Colonic mucosa (tissue), 4 donors: ENCODE results near the gene MEX3C. TPM values are rescaled to one million over a fixed set of nuclear protein-coding genes. Genes with fewer than 3 reads are reported as not detected.

Source experiments
- DNase-seq: peaks from one replicate; pipeline ENCODE4 v3.0.0-alpha.2; 2020
- H3K27ac ChIP-seq: fragments of 200-600 bp; one replicate; pipeline ENCODE4 v1.8.0; 2021
- H3K27me3 ChIP-seq: fragments of 200-600 bp; one replicate; pipeline ENCODE4 v1.8.0; 2021
- H3K36me3 ChIP-seq: fragments of 200-600 bp; one replicate; pipeline ENCODE4 v1.8.0; 2021
- H3K4me1 ChIP-seq: fragments of 200-600 bp; one replicate; pipeline ENCODE4 v1.8.0; 2021; ENCODE audit warnings: mild to moderate bottlenecking
- H3K4me3 ChIP-seq: fragments of 200-600 bp; one replicate; pipeline ENCODE4 v1.8.0; 2021
- H3K9ac ChIP-seq, 2 donors: one replicate each; pipeline ENCODE4 v1.7.0; 2013; ENCODE audit warnings: control low read depth in 2 of 2, low read depth in 2 of 2, low read length in 2 of 2
- H3K9me3 ChIP-seq: fragments of 200-600 bp; one replicate; pipeline ENCODE4 v1.8.0; 2021
- intact Hi-C: fragments of 100-400 bp; cut with DNase I; formaldehyde crosslinking; loops from one replicate; pipeline ENCODE4 v1.14.1; 2022
- total RNA-seq, 2 donors: library from RNA; stranded (reverse); fragmentation: NEBNext Ultra II Directional in 1 of 2; extraction: Animal tissue kit (Norgen Biotek cat#: 25700) in 1 of 2; gene quantifications; one replicate each; pipeline ENCODE4 v1.2.1, GENCODE V29; 2021
- TF ChIP-seq, protein P1 (sequence below): fragments of 200-600 bp; IDR thresholded peaks from one replicate; pipeline ENCODE4 v1.8.0; 2022; ENCODE audit warnings: antibody characterized with exemption, mild to moderate bottlenecking
- donor health status: healthy.
- donor health status: DM: no; HTN: no; CAD: no.
- donor health status: DM: no; HTN: no; CAD: no.

The MEX3C gene
- total RNA-seq, 2 donors from 2014 or later: 21.3 to 36.7 TPM

DNA sequence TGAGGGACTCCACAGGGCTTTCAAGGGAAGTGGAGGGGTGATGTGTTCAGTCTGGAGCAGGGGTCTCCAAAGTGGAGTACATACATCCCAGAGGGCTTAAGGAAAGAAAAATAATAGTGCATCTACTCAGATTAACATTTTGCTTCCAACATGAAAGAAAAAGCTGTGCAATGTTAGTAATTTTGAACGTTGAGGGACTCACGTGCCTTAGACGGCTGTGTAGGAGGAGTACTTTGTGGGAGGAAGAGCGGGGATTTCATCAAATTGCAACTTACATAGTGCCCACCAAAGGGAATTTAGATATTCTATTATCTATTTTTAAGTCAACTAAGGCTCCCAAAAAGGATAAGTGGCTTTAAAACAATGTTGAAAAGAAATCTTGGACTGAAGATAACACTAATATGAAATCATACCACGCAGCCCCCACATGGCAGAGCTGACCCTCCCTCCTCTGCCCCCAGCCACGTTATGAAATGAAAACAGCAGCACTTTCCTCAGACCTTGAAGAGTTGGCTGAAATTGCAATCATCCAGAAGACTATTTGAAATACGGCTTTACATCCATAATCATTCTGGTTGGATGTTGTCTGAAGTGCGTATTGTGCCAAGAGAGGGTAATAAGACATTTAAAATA lies 42.9 kb downstream of the MEX3C start:
- Histone ChIP-seq H3K27me3 (no peaks in the 10 kb centered on the region), H3K27ac (no peak overlapping the region), H3K4me3 (no peak overlapping the region), H3K9me3 (no peaks in the 10 kb centered on the region), H3K9ac (no peak overlapping the region), H3K36me3 (no peaks in the 10 kb centered on the region), H3K4me1 (no peaks in the 10 kb centered on the region)
- intact Hi-C loops: no loop called here
- TF ChIP-seq, protein P1, sequence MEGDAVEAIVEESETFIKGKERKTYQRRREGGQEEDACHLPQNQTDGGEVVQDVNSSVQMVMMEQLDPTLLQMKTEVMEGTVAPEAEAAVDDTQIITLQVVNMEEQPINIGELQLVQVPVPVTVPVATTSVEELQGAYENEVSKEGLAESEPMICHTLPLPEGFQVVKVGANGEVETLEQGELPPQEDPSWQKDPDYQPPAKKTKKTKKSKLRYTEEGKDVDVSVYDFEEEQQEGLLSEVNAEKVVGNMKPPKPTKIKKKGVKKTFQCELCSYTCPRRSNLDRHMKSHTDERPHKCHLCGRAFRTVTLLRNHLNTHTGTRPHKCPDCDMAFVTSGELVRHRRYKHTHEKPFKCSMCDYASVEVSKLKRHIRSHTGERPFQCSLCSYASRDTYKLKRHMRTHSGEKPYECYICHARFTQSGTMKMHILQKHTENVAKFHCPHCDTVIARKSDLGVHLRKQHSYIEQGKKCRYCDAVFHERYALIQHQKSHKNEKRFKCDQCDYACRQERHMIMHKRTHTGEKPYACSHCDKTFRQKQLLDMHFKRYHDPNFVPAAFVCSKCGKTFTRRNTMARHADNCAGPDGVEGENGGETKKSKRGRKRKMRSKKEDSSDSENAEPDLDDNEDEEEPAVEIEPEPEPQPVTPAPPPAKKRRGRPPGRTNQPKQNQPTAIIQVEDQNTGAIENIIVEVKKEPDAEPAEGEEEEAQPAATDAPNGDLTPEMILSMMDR: no peak
- DNase-seq: no peak

DNA sequence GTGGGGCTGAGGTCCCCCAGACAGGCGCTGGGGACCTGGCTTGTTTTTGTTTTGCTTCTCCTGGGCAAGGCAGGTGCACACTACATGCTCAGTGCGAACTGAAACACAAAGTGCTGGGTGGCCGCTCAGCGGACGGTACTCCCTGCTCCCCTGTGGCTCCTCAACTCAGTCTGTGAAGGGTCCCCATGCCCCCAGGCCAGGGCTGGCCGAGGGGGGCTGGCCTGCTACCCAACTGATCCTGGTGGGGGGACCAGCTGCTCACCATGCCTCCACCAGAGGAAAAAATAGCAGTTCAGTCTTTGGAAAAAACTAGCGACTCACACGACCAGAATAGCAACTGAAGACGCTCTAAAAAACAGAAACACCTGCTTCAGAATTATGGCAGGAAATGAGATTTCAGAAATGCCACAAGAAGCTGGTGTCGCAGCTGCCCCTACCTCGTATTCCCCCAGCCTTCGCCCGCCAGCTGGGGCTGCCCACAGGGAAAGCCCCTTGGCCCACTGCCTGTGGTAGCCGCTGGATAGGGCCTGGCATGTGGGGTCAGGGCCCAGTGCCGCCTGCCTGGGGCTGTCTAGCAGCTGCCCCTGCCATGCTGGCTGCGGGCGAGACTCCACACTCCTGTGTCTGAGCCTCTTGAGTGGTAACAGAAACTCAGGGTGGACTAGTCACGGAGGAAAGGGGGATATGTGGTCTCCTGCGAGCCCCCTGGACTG lies 43.7 kb downstream of the MEX3C start:
- H3K27ac ChIP-seq: no peak overlapping the region
- intact Hi-C loops: no loop called here
- H3K4me3 ChIP-seq: no peak overlapping the region

DNA sequence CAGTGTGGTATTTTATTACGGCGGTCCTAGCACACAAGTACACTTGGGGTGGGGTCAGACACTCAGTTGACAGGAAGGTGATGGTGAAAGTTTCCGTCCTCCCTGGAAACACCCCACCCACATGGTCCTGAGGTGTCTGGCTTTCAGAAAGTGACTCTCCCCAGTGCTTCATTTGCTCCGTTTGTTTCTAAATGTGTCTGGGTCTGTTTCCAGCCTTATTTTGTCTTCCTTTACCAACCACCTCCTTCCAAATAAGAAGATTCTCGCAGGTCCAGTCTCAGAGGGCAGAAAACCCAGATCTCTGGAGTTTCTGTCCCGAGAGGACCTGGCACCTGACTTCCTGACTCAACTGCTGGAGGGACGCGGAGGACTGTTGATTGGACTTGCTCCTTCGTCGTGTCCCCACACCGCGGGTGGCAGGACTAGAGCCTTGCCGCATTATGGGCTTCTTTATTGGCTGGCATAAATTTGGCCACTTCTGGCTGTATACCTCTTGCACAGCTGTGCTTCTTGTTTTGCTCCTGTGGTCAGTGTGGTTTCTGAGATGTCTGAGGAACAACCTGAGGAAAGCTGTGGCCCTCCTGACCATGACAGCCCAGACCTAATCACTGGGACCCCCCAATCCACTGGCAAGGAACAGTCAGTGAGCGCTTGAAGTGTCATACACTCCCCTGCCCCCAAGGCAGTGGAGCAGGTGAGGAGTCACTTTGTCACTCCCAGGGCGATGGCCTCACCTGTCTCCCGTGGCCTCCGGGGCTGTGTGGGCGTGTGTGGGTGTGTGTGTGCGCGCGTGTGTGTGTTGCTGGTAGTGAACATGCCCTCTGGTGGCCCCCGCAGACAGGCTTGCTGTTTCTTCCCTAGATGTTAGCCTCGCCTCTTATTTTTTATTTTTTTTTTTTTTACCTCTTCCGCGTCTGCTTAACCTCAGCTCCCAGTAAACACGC lies 45.6 kb downstream of the MEX3C start:
- H3K27me3 ChIP-seq: no peaks in the 10 kb centered on the region
- no peak for DNase-seq
- no peak overlapping the region for H3K9ac ChIP-seq
- intact Hi-C loops: no loop called here
- H3K4me1 ChIP-seq: no peaks in the 10 kb centered on the region
- no peaks in the 10 kb centered on the region for H3K36me3 ChIP-seq
- no peaks in the 10 kb centered on the region for H3K9me3 ChIP-seq
- TF ChIP-seq, protein P1: no peak
- H3K4me3 ChIP-seq: no peak overlapping the region
- no peak overlapping the region for H3K27ac ChIP-seq

More for the DNA sequence above, 43.7 kb downstream of the MEX3C start:
- Histone ChIP-seq H3K4me1 (no peaks in the 10 kb centered on the region), H3K9me3 (no peaks in the 10 kb centered on the region), H3K27me3 (no peaks in the 10 kb centered on the region), H3K36me3 (no peaks in the 10 kb centered on the region), H3K9ac (no peak overlapping the region)
- no peak for DNase-seq
- TF ChIP-seq, protein P1: no peak

DNA sequence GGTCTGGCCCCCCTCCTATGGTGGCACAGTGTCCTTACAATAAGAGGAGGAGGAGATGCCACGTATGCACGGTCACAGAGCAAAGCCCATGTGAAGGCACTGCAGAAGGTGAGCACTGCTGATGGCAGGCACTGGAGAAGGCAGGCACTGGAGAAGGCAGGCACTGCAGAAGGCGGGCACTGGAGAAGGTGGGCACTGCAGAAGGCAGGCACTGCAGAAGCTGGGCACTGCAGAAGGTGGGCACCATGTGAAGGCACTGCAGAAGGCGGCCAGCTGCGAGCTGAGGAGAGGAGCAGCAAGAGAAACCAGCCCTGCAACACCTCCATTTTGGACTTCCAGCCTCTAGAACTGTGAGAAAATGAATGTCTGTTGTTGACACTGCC lies 46.3 kb downstream of the MEX3C start:
- no peak overlapping the region for H3K9ac ChIP-seq
- TF ChIP-seq, protein P1: no peak

DNA sequence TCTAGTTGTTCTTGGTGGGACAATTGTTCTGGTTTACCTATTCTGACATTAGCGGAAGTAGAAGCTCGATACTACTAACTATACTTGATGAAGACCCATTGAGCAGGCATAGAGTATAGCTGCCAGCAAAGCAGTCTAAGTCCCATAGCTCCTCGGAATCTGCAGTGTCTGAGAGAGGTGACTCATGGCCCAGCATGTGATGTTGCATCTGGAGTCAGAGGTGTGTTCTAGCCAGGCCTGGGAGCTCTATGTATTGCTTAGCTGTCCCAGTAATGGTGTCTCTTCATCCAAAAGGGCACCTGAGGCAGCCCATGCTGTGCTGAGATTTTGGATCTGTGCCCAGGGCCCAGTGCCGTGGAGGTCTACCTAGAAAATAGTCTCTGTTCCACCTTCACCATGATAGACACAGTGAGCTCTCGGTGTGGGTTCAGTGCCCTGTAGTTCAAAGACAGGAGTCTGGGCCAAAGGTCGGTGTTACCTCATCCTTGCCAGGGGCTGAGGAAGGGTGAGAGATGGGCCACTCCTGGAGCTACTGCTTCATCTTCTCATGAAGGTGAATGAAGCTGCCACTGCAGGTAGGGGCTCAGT lies 47.3 kb downstream of the MEX3C start:
- no peak overlapping the region for H3K4me3 ChIP-seq
- no peak overlapping the region for H3K27ac ChIP-seq
- no peaks in the 10 kb centered on the region for H3K9me3 ChIP-seq
- no peaks in the 10 kb centered on the region for H3K36me3 ChIP-seq
- DNase-seq: no peak
- no peak overlapping the region for H3K9ac ChIP-seq
- no peaks in the 10 kb centered on the region for H3K4me1 ChIP-seq
- TF ChIP-seq, protein P1: no peak
- H3K27me3 ChIP-seq: no peaks in the 10 kb centered on the region
- intact Hi-C loops: no loop called here

More for the DNA sequence above, 46.3 kb downstream of the MEX3C start:
- intact Hi-C loops: no loop called here
- no peak for DNase-seq
- Histone ChIP-seq H3K4me1 (no peaks in the 10 kb centered on the region), H3K27ac (no peak overlapping the region), H3K9me3 (no peaks in the 10 kb centered on the region), H3K4me3 (no peak overlapping the region), H3K27me3 (no peaks in the 10 kb centered on the region), H3K36me3 (no peaks in the 10 kb centered on the region)
